Amygdala (tissue), 56 donors: ENCODE data around the gene CPNE6.
"Not testable (repeated sequence)": the region's sequence is repeated elsewhere in the genome, so short reads cannot be mapped to it uniquely, and the experiment has no call there.

Experiments
- DNase-seq, 56 donors: peaks; one replicate each; lab custom pipeline; 2025; lab: John Stamatoyannopoulos, UW

The CPNE6 gene

GRCh38 chr14:24100197-24100981, 29.0 kb downstream of the CPNE6 start:
- DNase-seq = no peak

- no peak for DNase-seq
These were observed 29.7 kb downstream of the CPNE6 start for GRCh38 chr14:24100982-24101494.

- no peak for DNase-seq
These were observed 31.1 kb downstream of the CPNE6 start for GRCh38 chr14:24102357-24103048.

GRCh38 chr14:24103451-24103850, 32.1 kb downstream of the CPNE6 start:
- DNase-seq = no peak

GRCh38 chr14:24105609-24106239, 34.4 kb downstream of the CPNE6 start:
- not testable (repeated sequence) for DNase-seq

- no peak for DNase-seq
These were observed 35.4 kb downstream of the CPNE6 start for GRCh38 chr14:24106672-24107271.

- no peak for DNase-seq
These were observed 37.0 kb downstream of the CPNE6 start for GRCh38 chr14:24108336-24108874.

GRCh38 chr14:24110060-24110459, 38.7 kb downstream of the CPNE6 start:
- DNase-seq = no peak

- DNase-seq = no peak
These were observed 39.2 kb downstream of the CPNE6 start for GRCh38 chr14:24110523-24110922.

GRCh38 chr14:24113379-24113800, 42.0 kb downstream of the CPNE6 start:
- no peak for DNase-seq

GRCh38 chr14:24113801-24114531, 42.6 kb downstream of the CPNE6 start:
- DNase-seq = peak in 53 of 56 donors; percentile 60 to 95 (median 85)

GRCh38 chr14:24114532-24115421, 43.4 kb downstream of the CPNE6 start, which contains the start of the genes DCAF11 and NRL:
DCAF11 (plus strand) TSS chr14:24114777; CDS start chr14:24115595, 818 bp downstream.
NRL (minus strand) TSS chr14:24114949; CDS start chr14:24082848, 32,101 bp downstream.
- peak; percentile 93 to 100 (median 99) for DNase-seq

GRCh38 chr14:24115422-24116127, 44.2 kb downstream of the CPNE6 start:
- no peak for DNase-seq

- no peak for DNase-seq
These were observed 44.9 kb downstream of the CPNE6 start for GRCh38 chr14:24116128-24116814.

GRCh38 chr14:24117179-24117578, 45.8 kb downstream of the CPNE6 start:
- no peak for DNase-seq

- DNase-seq = no peak
These were observed 48.3 kb downstream of the CPNE6 start for GRCh38 chr14:24119691-24120090.

GRCh38 chr14:24121210-24121609, 49.8 kb downstream of the CPNE6 start:
- DNase-seq = no peak
